Neural progenitor cell (in vitro differentiated cells): ENCODE results near the gene NEK6. TPM values are rescaled to one million over a fixed set of nuclear protein-coding genes. Genes with fewer than 3 reads are reported as not detected.

Experiments
- DNase-seq: peaks from one replicate; pipeline ENCODE4 v3.0.0-alpha.2; 2016; ENCODE audit warnings: low spot score
- H2AFZ ChIP-seq: fragments of 200-600 bp; sonication (generic); replicated peaks from 2 replicates; pipeline ENCODE4 v1.6.1; 2016; ENCODE audit warnings: antibody characterized with exemption
- H3F3A ChIP-seq: fragments of 200-600 bp; sonication (generic); 2 replicates; pipeline ENCODE4 v1.6.1; 2016; ENCODE audit warnings: antibody characterized with exemption, low read depth
- H3K27ac ChIP-seq: fragments of 200-600 bp; sonication (generic); 2 replicates; pipeline ENCODE4 v1.5.1; 2016; ENCODE audit warnings: mild to moderate bottlenecking
- H3K27me3 ChIP-seq: fragments of 200-600 bp; sonication (generic); 2 replicates; pipeline ENCODE4 v1.6.1; 2016; ENCODE audit warnings: mild to moderate bottlenecking, moderate library complexity
- H3K36me3 ChIP-seq: fragments of 200-600 bp; sonication (generic); 2 replicates; pipeline ENCODE4 v1.5.1; 2016
- H3K4me1 ChIP-seq: fragments of 200-600 bp; sonication (generic); 2 replicates; pipeline ENCODE4 v1.6.1; 2016; ENCODE audit warnings: mixed run types
- H3K4me2 ChIP-seq: fragments of 200-600 bp; sonication (generic); 2 replicates; pipeline ENCODE4 v1.6.1; 2016
- H3K4me3 ChIP-seq: fragments of 200-600 bp; sonication (generic); 2 replicates; pipeline ENCODE4 v1.5.1; 2016
- H3K79me2 ChIP-seq: fragments of 200-600 bp; sonication (generic); 2 replicates; pipeline ENCODE4 v1.6.1; 2016; ENCODE audit warnings: low read depth
- H3K9ac ChIP-seq: fragments of 200-600 bp; sonication (generic); 2 replicates; pipeline ENCODE4 v1.6.1; 2016
- H3K9me3 ChIP-seq: fragments of 200-600 bp; sonication (generic); 2 replicates; pipeline ENCODE4 v1.5.1; 2016; ENCODE audit warnings: low read depth
- H4K20me1 ChIP-seq: fragments of 200-600 bp; sonication (generic); 2 replicates; pipeline ENCODE4 v1.6.1; 2016; ENCODE audit warnings: low read depth
- H3K27ac Mint-ChIP-seq: 3 replicates; pipeline ENCODE4 v1.8.0; 2021; ENCODE audit warnings: mixed read lengths
- H3K27me3 Mint-ChIP-seq: 2 replicates; pipeline ENCODE4 v1.8.0; 2022; ENCODE audit warnings: low read depth, mild to moderate bottlenecking, inconsistent platforms, moderate library complexity, mixed read lengths; ENCODE audit not compliant: insufficient read depth
- H3K36me3 Mint-ChIP-seq: 3 replicates; pipeline ENCODE4 v1.8.0; 2021; ENCODE audit warnings: mixed read lengths
- H3K4me1 Mint-ChIP-seq: 3 replicates; pipeline ENCODE4 v1.8.0; 2021; ENCODE audit warnings: mixed read lengths
- H3K4me3 Mint-ChIP-seq: 3 replicates; pipeline ENCODE4 v1.8.0; 2021; ENCODE audit warnings: mild to moderate bottlenecking, moderate library complexity, mixed read lengths
- H3K9me3 Mint-ChIP-seq: 3 replicates; pipeline ENCODE4 v1.8.0; 2020; ENCODE audit warnings: mixed read lengths
- EZH2 ChIP-seq: fragments of 200-600 bp; sonication (generic); IDR thresholded peaks from 2 replicates; pipeline ENCODE4 v1.6.1; 2017; ENCODE audit warnings: antibody characterized with exemption, mild to moderate bottlenecking, moderate library complexity
- EZH2phosphoT487 ChIP-seq: fragments of 200-600 bp; sonication (generic); IDR thresholded peaks from 2 replicates; pipeline ENCODE4 v1.6.1; 2017; ENCODE audit warnings: antibody characterized with exemption
- total RNA-seq: library from RNA; depleted of rRNA; stranded (reverse); fragments of >200 nt; gene quantifications from 2 replicates; pipeline ENCODE4 v1.2.3, GENCODE V29; 2015; ENCODE audit warnings: low replicate concordance
- TF ChIP-seq, protein P1 (sequence below): fragments of 200-600 bp; sonication (generic); IDR thresholded peaks from 2 replicates; pipeline ENCODE4 v1.5.1; 2017; ENCODE audit warnings: antibody characterized with exemption, mild to moderate bottlenecking

The NEK6 gene
- total RNA-seq, 1 donor from 2014 or later: 18.5 TPM

DNA sequence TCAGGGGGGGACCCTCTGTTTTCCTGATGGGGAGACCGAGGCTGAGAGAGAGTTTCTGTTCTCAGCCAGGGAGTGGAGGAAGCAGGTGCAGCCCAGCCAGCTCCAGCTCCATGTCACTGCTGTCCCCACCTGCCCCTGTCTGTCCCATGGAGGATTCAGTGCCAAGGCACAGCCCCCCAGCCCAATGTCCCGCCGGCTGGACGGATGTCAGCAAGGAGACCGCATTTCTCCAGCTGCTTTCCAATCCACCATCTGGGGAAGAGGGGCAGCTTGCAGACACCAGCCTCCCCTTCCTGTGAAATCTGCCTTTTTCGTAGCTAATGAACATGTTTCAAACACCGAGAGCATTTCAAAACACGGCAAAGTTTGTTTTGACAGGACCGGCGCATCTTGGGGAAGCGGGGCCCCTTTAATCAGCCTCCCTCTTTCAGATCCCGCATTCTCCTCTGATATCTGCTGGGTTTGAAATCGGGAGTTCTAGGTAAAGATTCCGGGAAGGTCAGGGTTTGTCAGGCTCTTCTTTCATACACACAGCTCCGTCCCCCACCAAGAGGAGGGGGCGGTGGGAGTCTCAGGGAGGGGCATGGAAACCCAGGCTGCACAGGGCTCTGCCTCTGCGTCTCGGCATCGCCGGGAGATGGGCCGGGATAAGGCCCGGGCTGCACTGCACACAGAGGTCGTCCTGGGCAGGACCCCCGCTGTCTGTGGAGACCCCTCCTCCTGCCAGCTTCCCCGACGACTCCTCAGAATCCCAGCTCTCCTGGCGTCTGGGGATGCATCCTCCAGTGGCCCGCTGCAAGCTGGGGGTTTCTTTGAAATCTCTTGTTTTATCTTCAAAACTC, 74.8 kb downstream of the NEK6 start:
- peak overlapping the region; percentile 85 for H3K27ac Mint-ChIP-seq
- TF ChIP-seq EZH2 (no peak), EZH2phosphoT487 (no peak)
- TF ChIP-seq, protein P1, sequence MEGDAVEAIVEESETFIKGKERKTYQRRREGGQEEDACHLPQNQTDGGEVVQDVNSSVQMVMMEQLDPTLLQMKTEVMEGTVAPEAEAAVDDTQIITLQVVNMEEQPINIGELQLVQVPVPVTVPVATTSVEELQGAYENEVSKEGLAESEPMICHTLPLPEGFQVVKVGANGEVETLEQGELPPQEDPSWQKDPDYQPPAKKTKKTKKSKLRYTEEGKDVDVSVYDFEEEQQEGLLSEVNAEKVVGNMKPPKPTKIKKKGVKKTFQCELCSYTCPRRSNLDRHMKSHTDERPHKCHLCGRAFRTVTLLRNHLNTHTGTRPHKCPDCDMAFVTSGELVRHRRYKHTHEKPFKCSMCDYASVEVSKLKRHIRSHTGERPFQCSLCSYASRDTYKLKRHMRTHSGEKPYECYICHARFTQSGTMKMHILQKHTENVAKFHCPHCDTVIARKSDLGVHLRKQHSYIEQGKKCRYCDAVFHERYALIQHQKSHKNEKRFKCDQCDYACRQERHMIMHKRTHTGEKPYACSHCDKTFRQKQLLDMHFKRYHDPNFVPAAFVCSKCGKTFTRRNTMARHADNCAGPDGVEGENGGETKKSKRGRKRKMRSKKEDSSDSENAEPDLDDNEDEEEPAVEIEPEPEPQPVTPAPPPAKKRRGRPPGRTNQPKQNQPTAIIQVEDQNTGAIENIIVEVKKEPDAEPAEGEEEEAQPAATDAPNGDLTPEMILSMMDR: no peak

DNA sequence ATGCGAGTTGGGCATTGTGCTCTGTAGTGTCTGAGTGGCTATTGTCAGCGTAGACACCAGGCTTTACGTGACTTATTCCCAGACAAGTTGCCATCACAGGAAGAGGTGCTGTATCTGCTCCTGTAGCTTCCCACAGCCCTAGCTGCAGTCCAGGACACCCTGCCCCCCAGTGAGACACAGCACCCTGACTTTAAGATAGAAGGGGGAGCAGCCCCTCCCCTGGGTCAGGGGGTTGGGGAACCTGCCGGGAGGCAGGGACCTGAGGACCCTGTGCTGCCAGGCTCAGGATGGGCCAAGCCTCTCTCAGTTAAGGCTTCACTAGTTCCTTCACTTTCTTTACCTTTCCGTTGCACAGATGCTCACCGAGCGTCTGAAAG, 75.4 kb downstream of the NEK6 start:
- H3K9me3 Mint-ChIP-seq: peaks cover 4% of the 10 kb centered on the region
- TF ChIP-seq EZH2phosphoT487: no peak
- TF ChIP-seq, protein P1: no peak
- TF ChIP-seq EZH2: no peak
- H3K27me3 ChIP-seq: no peaks in the 10 kb centered on the region
- peaks cover 16% of the 10 kb centered on the region for H3K4me1 Mint-ChIP-seq
- peaks cover 15% of the 10 kb centered on the region for H3K36me3 Mint-ChIP-seq
- no peak overlapping the region for H3K4me2 ChIP-seq
- H3K9ac ChIP-seq: no peak overlapping the region
- no peak overlapping the region for H3K4me3 ChIP-seq
- no peaks in the 10 kb centered on the region for H3K9me3 ChIP-seq
- no peaks in the 10 kb centered on the region for H3K36me3 ChIP-seq
- peaks cover 6% of the 10 kb centered on the region for H3F3A ChIP-seq
- no peak for DNase-seq
- H3K79me2 ChIP-seq: no peaks in the 10 kb centered on the region
- no peak overlapping the region for H3K27ac ChIP-seq
- no peak overlapping the region for H3K27ac Mint-ChIP-seq
- H3K4me1 ChIP-seq: peaks cover 10% of the 10 kb centered on the region
- H3K27me3 Mint-ChIP-seq: no peaks in the 10 kb centered on the region
- H2AFZ ChIP-seq: no peak overlapping the region
- H4K20me1 ChIP-seq: peaks cover 16% of the 10 kb centered on the region
- H3K4me3 Mint-ChIP-seq: no peak overlapping the region

More for the DNA sequence above, 74.8 kb downstream of the NEK6 start:
- DNase-seq: peak; percentile 25
- H3K4me2 ChIP-seq: no peak overlapping the region
- Mint-ChIP-seq H3K27me3 (peaks cover 2% of the 10 kb centered on the region), H3K4me1 (peaks cover 16% of the 10 kb centered on the region), H3K4me3 (no peak overlapping the region), H3K36me3 (peaks cover 11% of the 10 kb centered on the region), H3K9me3 (no peaks in the 10 kb centered on the region)
- no peaks in the 10 kb centered on the region for H3K9me3 ChIP-seq
- H2AFZ ChIP-seq: no peak overlapping the region
- peaks cover 16% of the 10 kb centered on the region for H4K20me1 ChIP-seq
- H3K9ac ChIP-seq: no peak overlapping the region
- no peaks in the 10 kb centered on the region for H3K36me3 ChIP-seq
- H3K27ac ChIP-seq: no peak overlapping the region
- no peaks in the 10 kb centered on the region for H3K27me3 ChIP-seq
- H3K4me3 ChIP-seq: no peak overlapping the region
- H3K4me1 ChIP-seq: peaks cover 10% of the 10 kb centered on the region
- H3F3A ChIP-seq: peaks cover 6% of the 10 kb centered on the region
- no peaks in the 10 kb centered on the region for H3K79me2 ChIP-seq

DNA sequence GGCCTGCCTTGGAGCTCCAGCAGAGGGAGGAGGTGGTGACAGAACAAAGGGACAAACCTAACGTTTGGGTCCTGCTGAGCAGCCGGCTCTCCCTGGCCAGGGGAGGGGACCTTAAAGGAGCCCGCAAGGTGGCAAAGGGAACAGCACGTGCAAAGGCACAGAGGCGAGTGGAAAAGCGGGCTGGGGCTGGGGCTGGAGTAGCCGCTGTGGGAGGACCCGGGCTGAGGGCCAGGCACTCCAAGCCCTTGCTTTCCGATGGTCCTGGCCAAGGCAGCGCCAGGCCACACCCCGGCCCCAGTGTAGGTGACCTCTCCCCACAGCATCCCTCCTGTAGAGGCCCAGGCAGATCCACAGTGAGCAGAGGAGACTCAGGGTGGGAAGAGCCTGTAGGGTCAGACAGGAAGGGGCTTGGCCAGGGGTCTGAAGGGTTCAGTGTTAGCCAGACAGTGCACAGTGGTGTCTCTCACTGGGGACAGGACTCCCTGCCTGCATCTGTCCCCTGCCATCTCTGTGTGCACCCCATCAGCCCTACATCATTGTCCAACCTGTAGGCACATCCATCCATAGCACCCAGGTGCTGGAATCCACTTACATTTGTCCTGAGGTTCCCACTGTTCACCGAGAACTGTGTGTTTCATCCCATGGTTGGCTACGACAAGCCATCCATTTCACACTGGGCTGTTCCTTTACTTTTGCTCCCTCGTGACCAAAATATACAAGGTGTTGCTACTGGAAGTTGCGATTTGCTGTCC, 77.0 kb downstream of the NEK6 start:
- Mint-ChIP-seq H3K9me3 (peaks cover 8% of the 10 kb centered on the region), H3K4me3 (no peak overlapping the region), H3K27me3 (peaks cover 2% of the 10 kb centered on the region), H3K27ac (peak overlapping the region; percentile 19), H3K4me1 (peaks cover 22% of the 10 kb centered on the region), H3K36me3 (peaks cover 20% of the 10 kb centered on the region)
- peaks cover 6% of the 10 kb centered on the region for H3F3A ChIP-seq
- H3K4me2 ChIP-seq: no peak overlapping the region
- peaks cover 14% of the 10 kb centered on the region for H3K4me1 ChIP-seq
- H4K20me1 ChIP-seq: peaks cover 19% of the 10 kb centered on the region
- no peaks in the 10 kb centered on the region for H3K79me2 ChIP-seq
- H3K4me3 ChIP-seq: no peak overlapping the region
- no peak overlapping the region for H3K27ac ChIP-seq
- no peak for DNase-seq
- no peak overlapping the region for H2AFZ ChIP-seq
- no peak for TF ChIP-seq EZH2
- no peak for TF ChIP-seq EZH2phosphoT487
- TF ChIP-seq, protein P1: no peak
- H3K27me3 ChIP-seq: no peaks in the 10 kb centered on the region
- no peak overlapping the region for H3K9ac ChIP-seq
- H3K9me3 ChIP-seq: no peaks in the 10 kb centered on the region
- no peaks in the 10 kb centered on the region for H3K36me3 ChIP-seq
